IPS DF 4.7 (cell line): ENCODE measurements around the gene TNIK.

Experiments
- DNase-seq: peaks from one replicate; pipeline ENCODE4 v3.0.0-alpha.2; 2013; ENCODE audit warnings: low spot score; ENCODE audit errors: extremely low read depth

Gene TNIK

GRCh38 chr3:171056528-171056927 is 403.7 kb downstream of the TNIK start:
- no peak for DNase-seq

GRCh38 chr3:171055336-171056178 is 404.6 kb downstream of the TNIK start:
- DNase-seq: no peak

- no peak for DNase-seq
Measured at GRCh38 chr3:171054921-171055320, 405.3 kb downstream of the TNIK start.

- DNase-seq: no peak
Measured at GRCh38 chr3:171054231-171054630, 406.0 kb downstream of the TNIK start.

- DNase-seq: peak; percentile 60
Measured at GRCh38 chr3:171049861-171050444, 410.3 kb downstream of the TNIK start.

GRCh38 chr3:171046760-171047159 is 413.4 kb downstream of the TNIK start:
- DNase-seq: no peak

- DNase-seq: no peak
Measured at GRCh38 chr3:171044835-171045793, 415.1 kb downstream of the TNIK start.

- no peak for DNase-seq
Measured at GRCh38 chr3:171044384-171044783, 415.8 kb downstream of the TNIK start.

- no peak for DNase-seq
Measured at GRCh38 chr3:171039674-171040073, 420.5 kb downstream of the TNIK start.

GRCh38 chr3:171038342-171038741 is 421.9 kb downstream of the TNIK start:
- DNase-seq: no peak

- no peak for DNase-seq
Measured at GRCh38 chr3:171028779-171029232, 431.4 kb downstream of the TNIK start.

GRCh38 chr3:171028025-171028778 is 432.0 kb downstream of the TNIK start:
- DNase-seq: peak; percentile 44

- no peak for DNase-seq
Measured at GRCh38 chr3:171026597-171027293, 433.5 kb downstream of the TNIK start, which contains the start of gene SLC2A2. Gene SLC2A2 (minus strand): TSS chr3:171026720. CDS start chr3:171026670, 50 bp downstream.

- DNase-seq: no peak
Measured at GRCh38 chr3:171023566-171023965, 436.6 kb downstream of the TNIK start.

- no peak for DNase-seq
Measured at GRCh38 chr3:171021377-171021776, 438.8 kb downstream of the TNIK start.

- DNase-seq: no peak
Measured at GRCh38 chr3:171018156-171018935, 441.9 kb downstream of the TNIK start.

GRCh38 chr3:171013822-171014748 is 446.1 kb downstream of the TNIK start:
- DNase-seq: no peak

- no peak for DNase-seq
Measured at GRCh38 chr3:171011873-171012336, 448.3 kb downstream of the TNIK start.
